Caco-2 (cell line): ENCODE results near the gene SEMA3A. TPM values are rescaled to one million over a fixed set of nuclear protein-coding genes. Genes with fewer than 3 reads are reported as not detected.

Experiments used
- BruUV-seq: library from RNA; stranded (reverse); fragments of 400-500 nt; replicated peaks from 2 replicates; lab custom pipeline; 2021; lab: Mats Ljungman, UMichigan
- CTCF ChIA-PET: fragments of 300-600 bp; sonication (Branson Sonifier 250); formaldehyde crosslinking; loops from one replicate; lab custom pipeline; 2022; ENCODE audit warnings: antibody characterized with exemption; lab: Charles Lee
- POLR2A ChIA-PET: fragments of 300-600 bp; sonication (Branson Sonifier 250); formaldehyde crosslinking; loops from one replicate; lab custom pipeline; 2022; ENCODE audit warnings: antibody characterized with exemption; lab: Charles Lee
- DNase-seq, 2 experiments: peaks; one replicate each; pipeline versions ENCODE4 v3.0.0 to v3.0.0-alpha.2; 2020 to 2022
- H3K27me3 ChIP-seq: replicated peaks from 2 replicates; pipeline ENCODE4 v1.6.0; 2011; ENCODE audit warnings: low read length; ENCODE audit not compliant: control insufficient read depth, insufficient read depth
- H3K36me3 ChIP-seq: 2 replicates; pipeline ENCODE4 v1.5.1; 2011; ENCODE audit warnings: low read length; ENCODE audit not compliant: control insufficient read depth, insufficient read depth
- H3K4me1 ChIP-seq: fragments of 250-450 bp; sonication (Bioruptor Pico); 2 replicates; pipeline ENCODE4 v1.5.1; 2020; ENCODE audit warnings: mild to moderate bottlenecking
- H3K4me3 ChIP-seq: 2 replicates; pipeline ENCODE4 v1.5.1; 2011; ENCODE audit warnings: low read depth, mild to moderate bottlenecking, control low read depth, low read length
- H3K9me3 ChIP-seq: fragments of 250-450 bp; sonication (Bioruptor Pico); 2 replicates; pipeline ENCODE4 v1.5.1; 2020; ENCODE audit warnings: mild to moderate bottlenecking, moderate library complexity
- H3K27ac Mint-ChIP-seq: one replicate; pipeline ENCODE4 v1.8.0; 2022; ENCODE audit warnings: mixed read lengths; ENCODE audit not compliant: unreplicated experiment
- H3K27me3 Mint-ChIP-seq: one replicate; pipeline ENCODE4 v1.8.0; 2022; ENCODE audit warnings: mixed read lengths; ENCODE audit not compliant: insufficient read depth, unreplicated experiment
- H3K36me3 Mint-ChIP-seq: one replicate; pipeline ENCODE4 v1.8.0; 2022; ENCODE audit warnings: mild to moderate bottlenecking, mixed read lengths; ENCODE audit not compliant: insufficient read depth, unreplicated experiment
- H3K4me1 Mint-ChIP-seq: one replicate; pipeline ENCODE4 v1.8.0; 2022; ENCODE audit warnings: low read depth, mixed read lengths; ENCODE audit not compliant: unreplicated experiment
- H3K4me3 Mint-ChIP-seq: one replicate; pipeline ENCODE4 v1.8.0; 2022; ENCODE audit warnings: mild to moderate bottlenecking, moderate library complexity, mixed read lengths; ENCODE audit not compliant: unreplicated experiment
- H3K9me3 Mint-ChIP-seq: one replicate; pipeline ENCODE4 v1.8.0; 2022; ENCODE audit warnings: mixed read lengths; ENCODE audit not compliant: unreplicated experiment
- intact Hi-C: fragments of 100-400 bp; cut with micrococcal nuclease; formaldehyde crosslinking; loops from one replicate; pipeline ENCODE4 v1.10.0; 2022; ENCODE audit not compliant: unreplicated experiment
- total RNA-seq: library from RNA; stranded (reverse); gene quantifications from 2 replicates; pipeline ENCODE4 v1.2.3, GENCODE V29; 2022
- TF ChIP-seq, protein P1 (sequence below), 2 experiments: fragments of 200-600 bp in 1 of 2; IDR thresholded peaks; 1 replicate in 1 of 2; 2 replicates in 1 of 2; pipeline versions ENCODE4 v1.5.1 to v1.8.0; 2011 to 2022; ENCODE audit warnings: antibody characterized with exemption in 1 of 2, control low read depth in 1 of 2, inconsistent platforms in 1 of 2, low read depth in 1 of 2, low read length in 1 of 2, mild to moderate bottlenecking in 1 of 2, moderate library complexity in 1 of 2; ENCODE audit not compliant: insufficient read depth in 1 of 2, severe bottlenecking in 1 of 2, unreplicated experiment in 1 of 2

SEMA3A gene
- total RNA-seq, 1 experiment from 2014 or later = 55.1 TPM

DNA sequence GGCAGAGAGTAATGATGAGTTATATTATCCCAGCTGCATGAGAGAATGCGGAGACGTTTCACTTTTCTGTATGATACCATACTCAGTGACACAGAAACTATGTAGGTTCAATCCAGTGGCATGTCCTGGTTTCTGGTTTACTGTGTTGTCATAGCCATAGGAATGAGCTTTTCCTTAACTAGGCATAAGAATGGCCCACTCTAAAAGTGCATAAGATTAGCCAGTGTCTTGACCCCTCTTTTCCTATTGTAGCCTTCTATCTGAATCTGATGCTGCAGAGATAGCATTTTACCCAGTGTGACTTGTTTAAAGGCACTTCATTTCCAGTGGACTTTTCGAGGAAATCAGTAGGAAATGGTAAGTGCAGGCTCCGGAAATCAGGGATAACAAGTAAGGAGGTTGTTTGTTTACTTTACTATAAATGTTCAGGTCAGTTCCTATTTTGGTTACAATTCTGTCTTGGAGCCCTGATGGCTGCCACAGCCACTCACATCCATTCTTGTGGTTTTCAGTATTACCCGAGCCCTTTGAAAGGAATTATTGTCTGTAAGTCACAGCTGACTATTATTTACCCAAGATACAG lies 70.5 kb downstream of the SEMA3A start:
- H3K4me1 ChIP-seq = peaks cover 9% of the 10 kb centered on the region
- BruUV-seq = no TSS peak
- ChIA-PET POLR2A (no interaction called here), CTCF (no interaction called here)
- intact Hi-C loops = no loop called here
- TF ChIP-seq, protein P1, sequence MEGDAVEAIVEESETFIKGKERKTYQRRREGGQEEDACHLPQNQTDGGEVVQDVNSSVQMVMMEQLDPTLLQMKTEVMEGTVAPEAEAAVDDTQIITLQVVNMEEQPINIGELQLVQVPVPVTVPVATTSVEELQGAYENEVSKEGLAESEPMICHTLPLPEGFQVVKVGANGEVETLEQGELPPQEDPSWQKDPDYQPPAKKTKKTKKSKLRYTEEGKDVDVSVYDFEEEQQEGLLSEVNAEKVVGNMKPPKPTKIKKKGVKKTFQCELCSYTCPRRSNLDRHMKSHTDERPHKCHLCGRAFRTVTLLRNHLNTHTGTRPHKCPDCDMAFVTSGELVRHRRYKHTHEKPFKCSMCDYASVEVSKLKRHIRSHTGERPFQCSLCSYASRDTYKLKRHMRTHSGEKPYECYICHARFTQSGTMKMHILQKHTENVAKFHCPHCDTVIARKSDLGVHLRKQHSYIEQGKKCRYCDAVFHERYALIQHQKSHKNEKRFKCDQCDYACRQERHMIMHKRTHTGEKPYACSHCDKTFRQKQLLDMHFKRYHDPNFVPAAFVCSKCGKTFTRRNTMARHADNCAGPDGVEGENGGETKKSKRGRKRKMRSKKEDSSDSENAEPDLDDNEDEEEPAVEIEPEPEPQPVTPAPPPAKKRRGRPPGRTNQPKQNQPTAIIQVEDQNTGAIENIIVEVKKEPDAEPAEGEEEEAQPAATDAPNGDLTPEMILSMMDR (IDR thresholded peaks at IDR 0.05; ENCODE audit: insufficient read depth in 1 of 2, low read depth in 1 of 2, low read length in 1 of 2, severe bottlenecking in 1 of 2, unreplicated experiment in 1 of 2) = no peak
- no peaks in the 10 kb centered on the region for H3K27me3 ChIP-seq
- Mint-ChIP-seq H3K4me3 (no peak overlapping the region), H3K9me3 (no peaks in the 10 kb centered on the region), H3K27me3 (no peaks in the 10 kb centered on the region), H3K36me3 (peaks cover 33% of the 10 kb centered on the region), H3K4me1 (peaks cover 11% of the 10 kb centered on the region), H3K27ac (no peak overlapping the region)
- no peaks in the 10 kb centered on the region for H3K9me3 ChIP-seq
- no peak for DNase-seq
- no peak overlapping the region for H3K4me3 ChIP-seq
- H3K36me3 ChIP-seq = no peaks in the 10 kb centered on the region

DNA sequence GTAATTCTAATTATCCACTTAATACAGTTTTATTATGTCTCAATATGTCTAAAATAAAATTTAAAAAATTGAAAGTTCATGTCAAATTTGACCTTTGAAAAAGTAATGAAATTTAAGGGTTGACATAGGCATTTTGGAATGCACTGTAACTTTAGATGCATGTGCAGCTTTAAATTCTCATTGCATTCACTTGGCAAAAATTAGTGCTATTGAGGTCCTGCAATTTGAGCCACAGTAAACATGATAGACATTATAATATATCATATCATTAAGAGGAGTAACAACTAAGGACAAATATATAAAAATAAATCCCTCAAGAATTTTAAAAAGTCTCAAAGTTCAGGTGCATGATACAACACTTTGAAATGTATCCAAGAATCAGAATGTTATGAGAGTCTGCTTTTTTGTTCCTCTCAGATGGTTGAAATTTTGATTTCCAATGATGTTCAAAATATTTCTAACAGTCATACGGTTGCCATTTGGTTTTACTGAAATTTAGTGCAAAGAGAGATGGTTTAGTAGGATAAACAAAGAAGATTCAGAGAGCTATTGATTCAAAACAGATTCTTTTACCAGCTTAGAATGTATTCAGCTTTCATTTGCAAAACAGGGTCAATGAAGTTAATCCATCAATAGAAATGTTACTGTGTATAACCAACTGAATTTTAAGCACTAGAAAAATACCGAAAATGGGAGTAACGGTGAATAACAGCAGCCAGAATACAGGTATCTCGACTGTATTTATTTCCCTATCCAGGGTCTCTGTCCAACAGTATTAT lies 71.8 kb downstream of the SEMA3A start:
- ChIA-PET POLR2A (no interaction called here), CTCF (no interaction called here)
- DNase-seq = no peak
- BruUV-seq = no TSS peak
- peaks cover 33% of the 10 kb centered on the region for H3K36me3 Mint-ChIP-seq
- Histone ChIP-seq H3K36me3 (no peaks in the 10 kb centered on the region), H3K9me3 (no peaks in the 10 kb centered on the region), H3K4me1 (peaks cover 9% of the 10 kb centered on the region), H3K27me3 (no peaks in the 10 kb centered on the region), H3K4me3 (no peak overlapping the region)
- peaks cover 8% of the 10 kb centered on the region for H3K4me1 Mint-ChIP-seq
- H3K27ac Mint-ChIP-seq = no peak overlapping the region
- intact Hi-C loops = no loop called here
- no peaks in the 10 kb centered on the region for H3K9me3 Mint-ChIP-seq
- H3K27me3 Mint-ChIP-seq = no peaks in the 10 kb centered on the region
- no peak overlapping the region for H3K4me3 Mint-ChIP-seq
- TF ChIP-seq, protein P1 (IDR thresholded peaks at IDR 0.05; ENCODE audit: insufficient read depth in 1 of 2, low read depth in 1 of 2, low read length in 1 of 2, severe bottlenecking in 1 of 2, unreplicated experiment in 1 of 2) = no peak

DNA sequence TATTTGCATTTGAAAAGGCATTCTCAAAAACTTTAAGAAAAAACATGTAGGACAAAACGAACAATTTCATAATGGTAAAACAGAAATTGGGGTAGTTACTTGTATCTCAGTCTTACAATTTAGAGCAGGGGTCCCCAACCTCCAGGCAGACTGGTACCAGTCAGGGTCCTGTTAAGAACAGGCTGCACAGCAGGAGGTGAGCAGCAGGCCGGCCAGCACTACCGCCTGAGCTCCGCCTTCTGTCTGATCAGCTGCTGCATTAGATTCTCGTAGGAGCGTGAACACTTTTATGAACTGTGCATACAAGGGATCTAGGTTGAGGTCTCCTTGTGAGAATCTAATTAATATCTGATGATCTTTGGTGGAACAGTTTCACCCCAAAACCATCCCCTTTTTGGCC lies 77.3 kb downstream of the SEMA3A start:
- H3K36me3 Mint-ChIP-seq = peaks cover 14% of the 10 kb centered on the region
- no peak overlapping the region for H3K27ac Mint-ChIP-seq
- TF ChIP-seq, protein P1 (IDR thresholded peaks at IDR 0.05; ENCODE audit: insufficient read depth in 1 of 2, low read depth in 1 of 2, low read length in 1 of 2, severe bottlenecking in 1 of 2, unreplicated experiment in 1 of 2) = no peak
- no peaks in the 10 kb centered on the region for H3K27me3 ChIP-seq
- no peaks in the 10 kb centered on the region for H3K9me3 Mint-ChIP-seq
- no peak overlapping the region for H3K4me3 Mint-ChIP-seq
- H3K4me1 Mint-ChIP-seq = no peaks in the 10 kb centered on the region
- POLR2A ChIA-PET = no interaction called here
- H3K36me3 ChIP-seq = no peaks in the 10 kb centered on the region
- peaks cover 8% of the 10 kb centered on the region for H3K4me1 ChIP-seq
- no peak for DNase-seq
- H3K9me3 ChIP-seq = no peaks in the 10 kb centered on the region
- H3K4me3 ChIP-seq = no peak overlapping the region
- H3K27me3 Mint-ChIP-seq = no peaks in the 10 kb centered on the region
- BruUV-seq = no TSS peak
- CTCF ChIA-PET = no interaction called here
- intact Hi-C loops = no loop called here
